ENCODE results near the gene STRADA. TPM values are rescaled to one million over a fixed set of nuclear protein-coding genes. Genes with fewer than 3 reads are reported as not detected.

The STRADA gene
- total and polyA plus RNA-seq, 2 donors = 13.4 to 32.2 TPM

DNA sequence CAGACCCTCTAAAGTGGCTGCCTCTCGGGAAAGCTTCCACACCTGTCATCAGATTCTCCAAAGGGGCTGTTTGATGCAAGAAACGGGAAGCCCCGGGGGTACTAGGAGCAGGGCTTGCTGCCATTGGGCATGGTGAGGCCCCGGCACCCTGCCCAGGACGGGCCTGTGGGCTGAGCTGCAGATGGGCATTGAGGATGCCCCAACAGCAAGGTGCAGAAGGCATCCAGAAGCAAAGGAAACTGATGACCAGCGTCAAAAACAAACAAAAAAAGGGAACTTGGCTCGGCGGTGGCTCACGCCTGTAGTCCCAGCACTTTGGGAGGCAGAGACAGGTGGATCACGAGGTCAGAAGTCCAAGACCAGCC lies 40.2 kb downstream of the STRADA start:
- Histone ChIP-seq H3K36me3 (ENCODE audit: control insufficient read depth in 2 of 2, insufficient read depth in 2 of 2, low read length in 1 of 2) (peaks cover 51 to 64% of the 10 kb centered on the region in 2 donors), H3K4me1 (ENCODE audit: control insufficient read depth in 2 of 2, insufficient read depth in 2 of 2, low read length in 2 of 2) (peaks cover 42 to 70% of the 10 kb centered on the region in 2 donors), H3K27me3 (ENCODE audit: control insufficient read depth in 2 of 2, insufficient read depth in 1 of 2, low read length in 1 of 2) (no peaks in the 10 kb centered on the region), H3K9me3 (ENCODE audit: control insufficient read depth in 2 of 2, insufficient read depth in 1 of 2, low read length in 1 of 2) (peaks cover 0 to 18% of the 10 kb centered on the region in 2 donors), H3K4me3 (ENCODE audit: low read length in 2 of 2) (peak overlapping the region; percentile 57 to 97), H3K27ac (ENCODE audit: low read depth in 1 of 2, low read length in 1 of 2) (peak overlapping the region; percentile 96 to 98)
- WGBS = 28% methylated on average over 10 of the region's 10 CpGs
- no peak for DNase-seq (ENCODE audit: low read depth in 6 of 9, low spot score in 9 of 9)

DNA sequence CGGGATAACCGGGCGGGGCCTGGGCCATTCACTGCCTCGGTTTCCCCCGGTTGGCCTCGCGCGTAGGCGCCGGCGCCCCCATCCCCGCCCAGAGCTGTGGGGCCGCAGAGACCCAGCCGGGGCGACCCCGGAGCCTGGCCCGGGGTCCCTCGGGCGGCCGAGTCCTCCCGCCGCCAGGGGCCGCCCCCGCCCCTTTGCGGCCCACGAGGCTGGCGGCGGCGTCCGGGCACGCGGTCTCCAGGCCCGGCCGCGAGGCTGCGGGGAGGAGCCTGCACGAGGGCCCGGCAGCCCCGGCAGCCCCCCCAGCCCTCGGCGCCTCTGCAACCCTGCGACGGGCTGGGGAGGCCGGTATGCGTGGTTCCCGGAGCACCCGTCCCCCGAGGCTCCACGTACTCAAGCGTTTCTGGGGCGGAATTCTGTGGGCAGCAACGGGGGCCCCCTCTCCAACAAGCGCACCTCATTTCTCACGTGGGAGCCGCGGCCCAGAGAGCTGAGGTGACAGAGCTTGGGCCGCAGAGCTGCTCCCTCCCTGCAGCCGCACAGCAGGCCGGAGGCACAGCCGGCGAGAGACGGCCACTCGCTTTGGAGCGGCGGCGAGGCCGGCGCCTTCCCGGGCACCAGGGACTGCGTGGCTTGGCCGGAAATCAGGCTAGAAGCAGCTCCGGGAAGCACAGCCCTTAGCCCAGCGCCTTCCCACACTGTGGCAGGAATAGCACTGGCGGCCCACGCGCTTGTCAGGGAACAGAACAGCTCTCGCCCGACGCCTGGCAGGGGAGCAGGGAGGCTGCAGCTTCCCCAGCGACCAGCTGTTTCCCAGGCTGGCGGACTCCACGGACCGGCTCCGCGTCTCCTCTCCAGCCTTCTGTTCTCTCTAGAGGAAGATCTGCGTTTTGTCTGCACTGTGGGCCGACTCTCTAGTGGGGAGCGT lies 40.8 kb downstream of the STRADA start:
- Histone ChIP-seq H3K27me3 (ENCODE audit: control insufficient read depth in 2 of 2, insufficient read depth in 1 of 2, low read length in 1 of 2) (no peaks in the 10 kb centered on the region), H3K9me3 (ENCODE audit: control insufficient read depth in 2 of 2, insufficient read depth in 1 of 2, low read length in 1 of 2) (peaks cover 0 to 17% of the 10 kb centered on the region in 2 donors), H3K27ac (ENCODE audit: low read depth in 1 of 2, low read length in 1 of 2) (peak overlapping the region; percentile 96 to 98), H3K36me3 (ENCODE audit: control insufficient read depth in 2 of 2, insufficient read depth in 2 of 2, low read length in 1 of 2) (peaks cover 52 to 64% of the 10 kb centered on the region in 2 donors), H3K4me1 (ENCODE audit: control insufficient read depth in 2 of 2, insufficient read depth in 2 of 2, low read length in 2 of 2) (peaks cover 37 to 70% of the 10 kb centered on the region in 2 donors), H3K4me3 (ENCODE audit: low read length in 2 of 2) (peak overlapping the region; percentile 57 to 97)
- DNase-seq (ENCODE audit: low read depth in 6 of 9, low spot score in 9 of 9) = peak in 5 of 9 donors; percentile 33 to 80 (median 48)
- WGBS = 4% methylated on average over 88 of the region's 88 CpGs

- Histone ChIP-seq H3K36me3 (ENCODE audit: control insufficient read depth in 2 of 2, insufficient read depth in 2 of 2, low read length in 1 of 2) (peaks cover 43 to 62% of the 10 kb centered on the region in 2 donors), H3K4me1 (ENCODE audit: control insufficient read depth in 2 of 2, insufficient read depth in 2 of 2, low read length in 2 of 2) (peaks cover 30 to 66% of the 10 kb centered on the region in 2 donors), H3K27ac (ENCODE audit: low read depth in 1 of 2, low read length in 1 of 2) (peak within 1 kb of the TSS; percentile 96 to 98), H3K27me3 (ENCODE audit: control insufficient read depth in 2 of 2, insufficient read depth in 1 of 2, low read length in 1 of 2) (no peaks in the 10 kb centered on the region), H3K4me3 (ENCODE audit: low read length in 2 of 2) (peak within 1 kb of the TSS; percentile 95 to 97), H3K9me3 (ENCODE audit: control insufficient read depth in 2 of 2, insufficient read depth in 1 of 2, low read length in 1 of 2) (peaks cover 0 to 16% of the 10 kb centered on the region in 2 donors)
- peak in 6 of 9 donors; percentile 34 to 88 (median 66) for DNase-seq (ENCODE audit: low read depth in 6 of 9, low spot score in 9 of 9)
- 1% methylated on average over 133 of the region's 133 CpGs for WGBS
Observed at GRCh38 chr17:63699638-63700527, 41.7 kb downstream of the STRADA start, which contains the start of gene LIMD2. TSS of gene LIMD2 (minus strand) at chr17:63700125. CDS start at chr17:63699298, 827 bp downstream.

DNA sequence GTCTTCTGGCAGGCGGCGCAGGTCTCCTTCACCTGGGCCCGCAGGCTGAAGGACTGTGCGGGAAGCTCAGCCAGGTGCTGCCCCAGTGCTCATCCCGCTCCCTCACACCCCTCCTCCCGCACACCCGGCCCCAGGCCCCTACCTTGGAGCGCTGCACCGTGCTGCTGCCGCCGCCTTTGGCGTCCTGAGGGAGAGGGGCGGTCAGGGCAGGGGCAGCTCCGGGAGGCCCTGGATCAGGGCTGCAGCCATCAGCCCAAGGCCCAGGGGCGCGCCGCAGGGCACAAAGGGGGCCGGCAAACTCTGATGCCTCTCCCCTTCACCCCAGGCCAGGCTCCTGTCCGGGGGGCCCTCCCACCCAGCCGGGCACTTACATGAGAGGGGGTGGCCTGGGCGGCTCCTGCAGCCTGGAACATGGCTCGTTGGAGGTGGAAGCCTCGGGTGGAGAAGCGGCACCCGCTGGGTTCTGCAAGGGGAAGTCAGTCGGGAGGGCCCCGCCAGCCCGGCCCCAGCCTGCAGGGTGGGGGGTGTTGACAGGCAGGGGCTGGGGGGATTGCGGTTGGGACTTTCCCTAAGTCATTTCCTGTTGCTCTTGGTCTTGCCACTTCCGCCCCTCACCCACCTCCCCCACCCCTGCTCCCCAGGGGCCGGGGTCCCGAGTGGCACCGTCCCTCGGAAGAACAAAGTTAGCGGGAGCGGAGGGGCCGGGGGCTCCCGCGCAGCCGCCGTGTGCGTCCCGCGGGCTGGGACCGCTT lies 42.5 kb downstream of the STRADA start:
- Histone ChIP-seq H3K27me3 (ENCODE audit: control insufficient read depth in 2 of 2, insufficient read depth in 1 of 2, low read length in 1 of 2) (no peaks in the 10 kb centered on the region), H3K36me3 (ENCODE audit: control insufficient read depth in 2 of 2, insufficient read depth in 2 of 2, low read length in 1 of 2) (peaks cover 42 to 58% of the 10 kb centered on the region in 2 donors), H3K27ac (ENCODE audit: low read depth in 1 of 2, low read length in 1 of 2) (peak overlapping the region; percentile 94 to 98), H3K4me3 (ENCODE audit: low read length in 2 of 2) (peak overlapping the region; percentile 95 to 97), H3K9me3 (ENCODE audit: control insufficient read depth in 2 of 2, insufficient read depth in 1 of 2, low read length in 1 of 2) (peaks cover 0 to 16% of the 10 kb centered on the region in 2 donors), H3K4me1 (ENCODE audit: control insufficient read depth in 2 of 2, insufficient read depth in 2 of 2, low read length in 2 of 2) (peaks cover 30 to 66% of the 10 kb centered on the region in 2 donors)
- DNase-seq (ENCODE audit: low read depth in 6 of 9, low spot score in 9 of 9) = peak; percentile 69 to 96 (median 87)
- 2% methylated on average over 45 of the region's 45 CpGs for WGBS

DNA sequence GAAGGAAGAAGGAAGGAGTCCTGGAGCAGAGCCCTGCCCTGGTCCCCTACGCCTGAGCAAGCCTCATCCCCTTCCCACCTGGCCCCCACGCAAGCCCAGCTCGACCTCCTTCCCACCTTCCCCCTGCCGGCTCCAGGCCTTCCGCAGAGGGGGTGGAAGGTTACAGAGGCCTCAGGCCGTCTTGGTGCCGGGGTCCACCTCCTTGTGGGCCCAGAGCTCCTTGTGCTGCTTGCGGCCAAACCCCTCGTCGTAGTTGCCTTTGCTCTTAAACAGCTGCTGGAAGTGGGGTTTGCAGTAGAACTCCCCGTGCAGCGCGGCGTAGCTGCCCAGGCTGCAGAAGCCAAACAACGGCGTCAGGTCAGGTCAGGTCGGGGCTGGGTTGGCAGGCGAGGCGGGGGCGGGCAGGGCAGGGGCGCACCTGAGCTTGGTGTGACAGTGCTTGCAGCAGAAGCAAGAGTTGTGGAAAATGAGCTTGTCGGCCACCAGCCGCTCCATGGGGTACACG lies 43.2 kb downstream of the STRADA start:
- 8% methylated on average over 24 of the region's 24 CpGs for WGBS
- H3K27me3 ChIP-seq (ENCODE audit: control insufficient read depth in 2 of 2, insufficient read depth in 1 of 2, low read length in 1 of 2) = no peaks in the 10 kb centered on the region
- H3K4me3 ChIP-seq (ENCODE audit: low read length in 2 of 2) = peak overlapping the region; percentile 95 to 97
- peaks cover 42 to 58% of the 10 kb centered on the region in 2 donors for H3K36me3 ChIP-seq (ENCODE audit: control insufficient read depth in 2 of 2, insufficient read depth in 2 of 2, low read length in 1 of 2)
- peaks cover 0 to 16% of the 10 kb centered on the region in 2 donors for H3K9me3 ChIP-seq (ENCODE audit: control insufficient read depth in 2 of 2, insufficient read depth in 1 of 2, low read length in 1 of 2)
- DNase-seq (ENCODE audit: low read depth in 6 of 9, low spot score in 9 of 9) = peak in 5 of 9 donors; percentile 19 to 54 (median 39)
- H3K27ac ChIP-seq (ENCODE audit: low read depth in 1 of 2, low read length in 1 of 2) = peak overlapping the region; percentile 94 to 96
- peaks cover 30 to 64% of the 10 kb centered on the region in 2 donors for H3K4me1 ChIP-seq (ENCODE audit: control insufficient read depth in 2 of 2, insufficient read depth in 2 of 2, low read length in 2 of 2)

GRCh38 chr17:63697341-63698286 lies 44.0 kb downstream of the STRADA start:
- Histone ChIP-seq H3K27me3 (ENCODE audit: control insufficient read depth in 2 of 2, insufficient read depth in 1 of 2, low read length in 1 of 2) (no peaks in the 10 kb centered on the region), H3K4me3 (ENCODE audit: low read length in 2 of 2) (peak overlapping the region; percentile 95 to 97), H3K27ac (ENCODE audit: low read depth in 1 of 2, low read length in 1 of 2) (peak overlapping the region; percentile 94 to 96), H3K4me1 (ENCODE audit: control insufficient read depth in 2 of 2, insufficient read depth in 2 of 2, low read length in 2 of 2) (peaks cover 30 to 55% of the 10 kb centered on the region in 2 donors), H3K36me3 (ENCODE audit: control insufficient read depth in 2 of 2, insufficient read depth in 2 of 2, low read length in 1 of 2) (peaks cover 40 to 57% of the 10 kb centered on the region in 2 donors), H3K9me3 (ENCODE audit: control insufficient read depth in 2 of 2, insufficient read depth in 1 of 2, low read length in 1 of 2) (peaks cover 0 to 16% of the 10 kb centered on the region in 2 donors)
- peak in 7 of 9 donors; percentile 67 to 93 (median 82) for DNase-seq (ENCODE audit: low read depth in 6 of 9, low spot score in 9 of 9)
- 66% methylated on average over 22 of the region's 22 CpGs for WGBS

DNA sequence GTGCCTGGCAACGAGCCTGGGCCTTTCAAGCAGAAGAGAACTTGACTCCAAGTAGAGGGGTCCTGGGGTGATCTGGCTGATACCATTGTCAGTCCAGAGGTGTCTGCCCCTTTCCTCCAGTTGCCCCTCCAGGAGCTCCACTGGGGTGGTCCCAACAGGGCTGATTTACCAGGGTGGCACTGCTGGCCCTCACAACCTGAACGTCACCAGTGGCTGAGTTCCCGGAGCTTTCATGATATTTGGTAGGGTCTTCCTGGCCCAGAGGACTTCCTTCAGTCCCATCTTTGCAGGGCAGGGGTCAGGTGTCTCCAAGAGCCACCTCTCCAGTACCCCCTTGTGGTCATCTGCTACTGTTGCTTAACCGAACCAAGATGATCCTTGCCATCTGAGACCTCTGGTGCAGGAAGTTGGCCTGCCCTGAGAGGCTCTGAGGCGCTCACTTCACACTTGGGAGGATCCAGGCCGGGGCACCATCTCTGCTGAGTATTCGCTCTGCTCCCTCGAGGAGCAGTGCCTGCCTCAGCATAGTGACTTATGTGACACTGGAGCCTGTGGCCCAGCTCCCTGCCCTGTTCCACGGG lies 45.1 kb downstream of the STRADA start:
- 84% methylated on average over 9 of the region's 9 CpGs for WGBS
- H3K4me3 ChIP-seq (ENCODE audit: low read length in 2 of 2) = no peak overlapping the region
- peaks cover 22 to 45% of the 10 kb centered on the region in 2 donors for H3K4me1 ChIP-seq (ENCODE audit: control insufficient read depth in 2 of 2, insufficient read depth in 2 of 2, low read length in 2 of 2)
- peak in 1 of 9 donors; percentile 46 for DNase-seq (ENCODE audit: low read depth in 6 of 9, low spot score in 9 of 9)
- H3K27ac ChIP-seq (ENCODE audit: low read depth in 1 of 2, low read length in 1 of 2) = peak overlapping the region; percentile 62 to 94
- H3K9me3 ChIP-seq (ENCODE audit: control insufficient read depth in 2 of 2, insufficient read depth in 1 of 2, low read length in 1 of 2) = peaks cover 0 to 12% of the 10 kb centered on the region in 2 donors
- H3K36me3 ChIP-seq (ENCODE audit: control insufficient read depth in 2 of 2, insufficient read depth in 2 of 2, low read length in 1 of 2) = peaks cover 49 to 65% of the 10 kb centered on the region in 2 donors
- no peaks in the 10 kb centered on the region for H3K27me3 ChIP-seq (ENCODE audit: control insufficient read depth in 2 of 2, insufficient read depth in 1 of 2, low read length in 1 of 2)

Measured in thymus (tissue), 11 donors.